GM21381 (cell line): ENCODE results near the gene DNAJC19.
"Not testable (repeated sequence)": the region's sequence is repeated elsewhere in the genome, so short reads cannot be mapped to it uniquely, and the experiment has no call there.

Source experiments
- ATAC-seq: cut with Tn5 transposase; IDR thresholded peaks from one replicate; pipeline ENCODE4 v1.9.1; 2021; ENCODE audit warnings: mild to moderate bottlenecking, moderate library complexity; ENCODE audit not compliant: unreplicated experiment

The DNAJC19 gene

DNA sequence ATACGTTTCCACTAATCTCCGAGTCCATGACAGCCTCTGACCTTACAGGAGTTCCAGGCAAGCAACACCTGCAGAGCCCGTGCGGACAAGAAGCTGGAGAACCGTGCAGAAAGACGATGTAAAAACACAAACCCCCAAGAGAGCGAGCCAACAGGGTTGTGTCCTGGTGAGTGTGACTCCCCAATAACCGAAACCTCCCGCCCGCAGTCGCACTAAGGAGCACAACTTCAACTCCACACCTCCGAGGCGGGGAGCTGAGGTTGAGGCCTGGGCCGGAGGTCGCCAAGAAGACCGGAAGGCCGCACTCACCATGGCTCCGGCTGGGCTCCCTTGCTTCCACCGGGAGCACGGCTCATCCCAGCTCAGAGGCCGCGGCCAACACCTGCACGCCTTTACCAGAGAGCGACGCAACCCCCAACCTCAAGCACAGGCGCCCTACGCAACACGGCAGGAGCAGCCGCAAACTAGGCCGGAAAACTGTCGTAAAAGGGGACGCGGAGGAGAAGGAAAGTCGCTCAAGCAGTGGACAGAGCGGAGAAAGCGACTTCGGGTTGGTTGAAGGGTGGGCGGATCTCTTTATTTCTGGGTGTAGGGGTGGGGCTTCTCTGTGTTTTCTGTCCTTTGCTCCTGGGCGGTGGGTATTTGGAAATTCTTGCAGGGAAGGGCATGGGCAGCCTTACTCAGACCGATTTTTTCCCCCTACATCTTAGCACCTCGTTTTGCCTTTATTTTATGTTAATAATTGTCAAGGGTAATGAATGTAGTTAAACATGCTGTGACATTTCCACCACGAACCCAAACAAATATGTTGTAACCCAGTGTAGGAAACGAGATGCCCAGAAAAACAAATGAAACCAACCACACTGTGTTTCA lies at the start of gene DNAJC19:
TSS of gene DNAJC19 (minus strand) at position 446 of the 873 bp plus-strand sequence. CDS start at position 312, 134 bp downstream.
- ATAC-seq, result peak; percentile 97

DNA sequence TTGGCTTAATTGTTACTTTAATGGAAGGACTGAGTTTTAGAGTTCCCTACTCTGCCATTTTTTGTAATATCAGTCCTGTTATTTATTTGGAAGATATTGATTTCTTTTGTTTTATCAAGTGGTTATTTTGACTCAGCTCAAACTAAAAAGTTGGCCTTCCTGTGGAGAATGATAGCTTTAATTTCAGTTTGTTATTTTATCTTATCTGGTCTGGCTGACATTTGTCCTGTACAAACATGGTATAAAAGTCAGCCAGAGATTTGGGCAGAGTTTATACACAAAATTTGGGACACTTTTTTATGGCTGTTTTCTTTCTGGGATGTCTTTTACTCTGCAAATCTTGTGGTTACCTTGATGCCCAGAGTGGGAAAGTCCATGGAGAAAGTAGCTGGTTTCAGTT lies 41.4 kb upstream of the DNAJC19 start:
- ATAC-seq, result no peak

DNA sequence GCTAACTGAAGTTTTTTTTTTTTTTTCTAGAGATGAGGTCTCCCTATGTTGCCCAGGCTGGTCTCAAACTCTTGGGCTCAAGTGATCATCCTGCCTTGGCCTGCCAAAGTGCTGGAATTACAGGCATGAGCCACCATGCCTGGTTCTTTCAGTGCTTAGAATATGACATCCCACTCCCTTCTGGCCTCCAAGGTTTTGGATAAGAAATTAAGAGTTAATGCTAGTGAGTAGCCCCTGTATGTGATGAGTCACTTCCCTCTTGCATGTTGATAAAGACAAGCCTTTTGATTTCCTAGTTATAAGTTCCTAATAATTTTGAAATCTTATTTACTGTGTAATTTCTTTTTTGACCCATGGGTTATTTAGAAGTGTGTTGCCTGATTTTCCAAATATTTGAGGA lies 35.7 kb upstream of the DNAJC19 start:
- ATAC-seq, result no peak

DNA sequence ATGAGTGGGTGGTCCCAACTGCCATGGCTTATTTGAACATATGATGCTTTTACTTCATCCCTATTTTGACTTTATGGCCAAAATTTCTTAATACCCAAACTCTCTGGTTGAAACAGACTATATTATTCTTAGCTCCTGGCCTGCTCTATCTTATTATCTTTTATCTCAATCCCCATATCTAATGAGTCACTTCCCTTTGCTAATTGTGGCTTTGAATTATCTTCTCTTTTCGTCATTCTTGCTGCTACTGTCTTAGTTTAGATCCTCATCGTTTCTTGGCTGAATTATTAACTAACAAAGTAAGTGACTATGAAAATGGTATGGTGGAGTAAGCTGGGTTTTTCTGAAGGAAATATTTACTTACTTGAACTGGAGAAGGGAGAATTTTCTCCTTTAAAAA lies 28.2 kb upstream of the DNAJC19 start:
- ATAC-seq, result no peak

DNA sequence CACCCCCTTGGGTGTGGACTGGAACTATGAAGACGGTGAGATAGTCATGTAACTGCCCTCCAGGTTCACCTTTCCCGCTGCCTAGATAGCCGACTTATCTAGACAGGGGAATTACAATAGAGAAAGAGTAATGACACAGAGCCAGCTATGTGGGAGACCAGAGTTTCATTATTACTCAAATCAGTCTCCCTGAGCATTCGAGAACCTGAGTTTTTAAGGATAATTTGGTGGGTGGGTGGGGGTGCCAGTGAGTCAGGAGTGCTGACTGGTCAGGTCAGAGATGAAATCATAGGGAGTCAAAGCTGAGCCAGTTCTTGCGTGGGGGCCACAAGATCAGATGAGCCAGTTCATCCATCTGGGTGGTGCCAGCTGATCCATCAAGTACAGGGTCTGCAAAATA lies 19.7 kb upstream of the DNAJC19 start:
- ATAC-seq, result no peak

DNA sequence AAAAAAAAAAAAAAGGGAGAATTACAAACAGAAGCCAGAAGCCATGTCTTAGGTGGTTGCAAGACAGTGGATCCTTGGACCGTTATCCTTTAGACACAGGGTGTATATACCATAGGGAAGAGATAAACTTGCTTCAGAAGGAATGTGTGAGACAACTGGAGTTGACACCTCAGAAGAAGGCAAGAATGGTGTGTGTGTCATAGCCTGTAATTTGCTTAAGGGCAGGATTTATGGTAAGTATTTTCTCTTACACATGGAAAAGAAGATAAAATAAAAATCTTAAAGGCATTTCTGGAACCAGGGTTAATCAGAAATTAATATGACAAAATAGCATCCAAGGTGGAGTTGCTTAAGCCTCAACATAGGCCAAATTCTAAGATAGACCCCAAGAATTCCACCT lies 19.3 kb upstream of the DNAJC19 start:
- ATAC-seq, result no peak

DNA sequence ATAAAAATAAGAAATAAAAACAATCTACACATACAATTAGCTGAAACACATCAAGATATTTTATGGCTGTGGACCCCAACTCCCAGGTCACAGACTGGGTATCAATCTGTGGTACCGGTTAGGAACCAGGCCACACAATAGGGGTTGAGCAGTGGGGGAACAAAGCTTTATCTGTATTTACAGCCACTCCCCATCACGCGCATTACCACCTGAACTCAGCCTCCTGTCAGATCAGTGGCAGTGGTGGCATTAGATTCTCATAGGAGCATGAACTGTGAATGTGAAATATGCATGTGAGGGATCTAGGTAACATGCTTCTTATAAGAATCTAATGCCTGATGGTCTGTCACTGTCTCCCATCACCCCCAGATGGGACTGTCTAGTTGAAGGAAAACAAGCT lies 17.7 kb upstream of the DNAJC19 start:
- ATAC-seq, result no peak

DNA sequence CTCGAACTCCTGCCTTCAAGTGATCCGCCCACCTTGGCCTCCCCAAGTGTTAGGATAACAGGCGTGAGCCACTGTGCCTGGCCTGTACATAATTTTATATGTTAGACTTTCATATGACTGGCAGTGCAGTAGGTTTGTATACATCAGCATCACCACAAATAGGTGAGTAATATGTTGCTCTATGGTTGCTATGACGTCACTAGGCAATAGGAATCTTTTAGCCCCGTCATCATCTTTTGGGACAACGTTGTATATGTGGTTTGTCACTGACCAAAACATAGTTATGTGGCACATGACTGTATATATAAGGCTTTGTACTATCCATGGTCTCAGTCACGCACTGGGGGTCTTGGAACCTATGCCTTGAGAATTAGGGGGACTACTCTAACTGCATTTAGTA lies 17.0 kb upstream of the DNAJC19 start:
- ATAC-seq, result no peak

DNA sequence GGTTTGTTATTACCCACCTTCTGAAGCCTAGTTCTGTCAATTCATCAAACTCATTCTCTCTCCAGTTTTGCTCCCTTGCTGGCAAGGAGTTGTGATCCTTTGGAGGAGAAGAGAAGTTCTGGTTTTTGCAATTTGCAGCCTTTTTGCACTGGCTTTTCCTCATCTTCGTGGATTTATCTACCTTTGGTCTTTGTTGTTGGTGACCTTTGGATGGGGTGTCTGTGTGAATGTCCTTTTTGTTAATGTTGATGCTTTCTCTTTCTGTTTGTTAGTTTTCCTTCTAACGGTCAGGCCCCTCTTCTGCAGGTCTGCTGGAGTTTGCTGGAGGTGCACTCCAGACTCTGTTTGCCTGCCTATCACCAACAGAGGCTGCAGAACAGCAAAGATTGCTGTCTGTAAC lies 13.9 kb upstream of the DNAJC19 start:
- ATAC-seq, result not testable (repeated sequence)

DNA sequence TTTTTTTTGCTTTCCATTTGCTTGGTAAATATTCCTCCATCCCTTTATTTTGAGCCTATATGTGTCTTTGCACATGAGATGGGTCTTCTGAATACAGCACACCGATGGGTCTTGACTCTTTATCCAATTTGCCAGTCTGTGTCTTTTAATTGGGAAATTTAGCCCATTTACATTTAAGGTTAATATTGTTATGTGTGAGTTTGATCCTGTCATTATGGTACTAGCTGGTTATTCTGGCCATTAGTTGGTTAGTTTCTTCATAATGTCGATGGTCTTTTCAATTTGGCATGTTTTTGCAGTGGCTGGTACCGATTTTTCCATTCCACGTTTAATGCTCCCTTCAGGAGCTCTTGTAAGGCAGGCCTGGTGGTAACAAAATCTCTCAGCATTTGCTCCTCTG lies 12.8 kb upstream of the DNAJC19 start:
- not testable (repeated sequence) for ATAC-seq

DNA sequence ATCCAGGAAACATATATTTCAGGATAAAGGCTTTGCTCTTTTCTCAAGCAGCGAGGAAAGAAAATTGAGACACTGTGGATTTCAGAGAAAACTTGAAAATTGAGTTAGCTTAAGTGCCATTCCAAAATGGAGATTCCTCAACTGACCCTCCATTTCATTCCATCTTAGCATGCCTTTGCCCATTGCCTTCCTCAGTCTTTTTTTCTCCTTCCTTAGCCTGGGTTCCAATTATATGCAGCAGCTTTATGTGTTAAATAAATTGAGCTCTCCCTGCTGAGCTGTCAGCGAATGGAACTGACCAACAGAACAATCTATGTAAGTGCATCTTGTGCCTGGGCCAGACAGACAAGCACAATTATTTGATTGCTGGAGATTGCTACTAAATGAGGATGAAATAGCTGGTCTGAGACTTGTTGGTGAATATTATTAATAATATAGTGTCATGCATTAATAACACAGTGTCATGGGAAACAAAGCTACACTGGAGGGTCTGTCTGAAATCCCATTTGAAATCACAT lies 6.9 kb upstream of the DNAJC19 start:
- no peak for ATAC-seq

DNA sequence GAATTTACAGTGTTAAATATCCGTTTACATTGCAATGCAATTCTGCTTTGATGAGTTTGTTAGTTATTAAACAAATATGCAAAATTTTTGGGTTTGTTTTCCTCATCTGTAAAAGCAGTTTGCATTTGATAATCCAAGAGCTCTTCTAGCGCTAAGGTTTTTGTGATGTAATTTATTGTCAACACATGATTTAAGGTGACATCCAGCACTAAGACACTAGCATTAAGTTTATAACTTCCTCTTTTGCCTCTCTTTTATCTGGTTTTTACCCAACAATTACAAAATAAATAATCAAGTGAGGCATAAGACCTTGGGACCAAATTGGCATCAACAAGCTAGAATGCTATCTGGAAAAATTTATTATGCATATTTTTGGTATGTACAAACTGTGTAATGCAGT lies 969 bp upstream of the DNAJC19 start:
- no peak for ATAC-seq

DNA sequence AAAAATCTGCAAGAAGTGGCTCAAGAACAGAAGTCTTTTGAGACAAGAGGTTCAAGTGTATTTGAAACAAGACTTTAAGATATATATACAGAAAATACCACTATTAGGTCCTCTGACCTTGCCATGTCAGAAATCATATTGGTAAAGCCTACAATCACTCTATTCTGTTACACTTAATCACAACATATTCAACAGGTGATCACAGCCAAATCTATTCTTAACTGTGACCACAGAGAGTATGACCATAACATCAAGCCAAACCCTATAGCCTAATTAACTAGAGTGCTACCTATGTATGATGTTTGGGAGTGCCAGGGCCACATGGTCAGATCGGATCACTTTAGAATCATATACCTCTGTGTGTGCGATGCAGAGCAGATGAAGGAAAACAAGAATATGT lies 2.2 kb downstream of the DNAJC19 start:
- no peak for ATAC-seq

DNA sequence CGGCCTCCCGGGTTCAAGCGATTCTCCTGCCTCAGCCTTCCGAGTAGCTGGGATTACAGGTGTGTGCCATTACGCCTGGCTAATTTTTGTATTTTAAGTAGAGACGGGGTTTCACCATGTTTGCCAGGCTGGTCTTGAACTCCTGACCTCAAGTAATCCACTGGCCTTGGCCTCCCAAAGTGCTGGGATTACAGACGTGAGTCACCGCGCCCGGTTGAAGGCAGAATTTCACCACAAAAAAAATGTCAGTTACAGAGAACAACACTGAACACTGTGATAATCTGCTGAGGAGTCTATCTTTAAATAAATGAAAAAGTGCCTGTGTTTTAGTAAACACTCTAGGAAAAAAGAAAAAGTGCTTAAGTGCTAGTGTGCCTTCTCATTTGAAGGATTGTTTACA lies 3.2 kb downstream of the DNAJC19 start:
- ATAC-seq, result not testable (repeated sequence)

DNA sequence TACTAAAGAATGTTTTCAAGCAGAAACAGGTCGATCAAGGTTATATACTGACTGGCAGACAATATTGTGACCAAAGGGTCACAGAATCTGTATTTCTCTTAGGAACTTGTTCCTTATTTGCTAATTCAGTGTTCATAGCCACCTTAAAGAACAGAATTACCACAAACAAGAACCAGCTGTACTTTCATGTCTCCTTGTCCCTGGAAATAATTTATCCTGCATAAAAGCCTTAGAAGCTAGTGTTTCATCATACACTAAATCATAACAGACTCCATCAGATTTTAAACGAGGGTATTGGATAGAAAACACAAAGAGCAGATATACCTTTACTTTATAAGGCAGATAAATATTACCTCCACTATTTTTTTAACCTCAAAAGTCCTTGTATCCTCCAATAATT lies 6.4 kb downstream of the DNAJC19 start:
- no peak for ATAC-seq

DNA sequence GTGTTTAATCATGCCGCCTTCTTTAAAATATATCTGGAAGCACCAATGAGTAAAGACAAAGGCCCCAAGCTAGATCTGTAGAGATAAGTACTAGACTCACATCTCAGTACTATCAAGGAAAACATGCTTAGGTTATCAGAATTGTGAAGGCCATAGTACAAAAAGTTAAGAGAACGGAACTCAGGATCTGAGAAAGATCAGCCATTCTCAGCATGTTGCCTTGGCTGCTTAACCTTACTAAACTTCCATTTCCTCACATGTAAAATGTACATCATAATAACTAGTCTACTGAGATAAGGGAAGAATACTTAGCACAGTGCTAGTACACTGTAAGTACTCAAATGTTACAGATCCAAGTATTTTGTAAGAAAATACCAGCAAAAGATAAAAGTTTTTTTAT lies 7.6 kb downstream of the DNAJC19 start:
- ATAC-seq, result no peak

DNA sequence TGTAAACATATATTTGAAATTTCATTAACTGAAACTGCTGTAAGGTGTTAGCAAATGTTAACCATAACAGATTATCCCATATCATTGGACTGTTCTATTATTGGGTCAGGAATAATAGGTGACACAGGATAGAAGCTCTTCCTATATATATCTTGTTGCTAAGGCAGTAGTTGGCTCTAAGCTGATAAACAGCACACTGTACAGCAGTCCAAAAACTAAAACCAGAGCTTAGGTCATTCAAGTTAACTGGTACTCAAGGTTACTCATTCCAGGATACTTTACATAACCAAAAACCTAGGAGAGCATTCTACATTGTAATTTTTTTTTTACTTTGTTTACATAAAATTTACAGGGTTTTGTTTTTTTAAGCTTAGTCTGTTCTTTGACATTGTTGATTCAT lies 8.9 kb downstream of the DNAJC19 start:
- no peak for ATAC-seq

DNA sequence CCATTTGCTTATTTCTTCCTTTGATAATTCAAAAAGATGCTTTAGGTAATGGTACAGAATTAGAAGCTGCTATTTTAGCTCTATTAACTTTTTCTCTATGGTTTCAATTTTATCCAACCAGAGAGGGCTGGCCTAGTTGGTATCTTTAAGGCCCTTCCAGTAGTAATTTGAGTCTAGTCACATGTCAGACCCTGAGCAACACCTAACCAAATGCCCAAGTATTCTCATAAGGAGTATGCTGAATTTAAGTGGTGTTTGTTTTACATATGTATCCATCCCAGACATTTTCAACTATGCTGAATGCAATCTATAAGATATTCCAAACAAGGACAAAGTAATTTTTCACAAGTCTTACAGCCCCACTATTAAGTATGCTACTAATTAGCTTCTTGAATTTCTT lies 9.6 kb downstream of the DNAJC19 start:
- ATAC-seq, result no peak

DNA sequence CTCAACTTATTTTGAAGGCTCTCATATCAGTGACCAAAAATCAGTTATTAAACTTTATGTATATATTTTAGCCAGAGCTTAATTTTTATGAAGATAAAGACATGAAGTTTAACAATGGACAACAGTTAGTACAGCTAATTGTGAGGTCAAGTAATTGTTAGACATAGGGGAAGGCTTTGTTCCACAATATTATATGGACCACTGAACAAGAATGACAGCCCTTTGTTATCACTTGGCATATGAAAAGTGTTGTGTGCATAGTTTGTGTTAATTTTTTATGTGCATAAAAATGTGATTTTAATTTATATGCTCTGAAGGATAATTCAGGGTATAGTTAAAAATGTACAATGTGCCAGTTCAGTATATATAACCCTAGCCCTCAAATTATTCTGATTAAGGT lies 12.0 kb downstream of the DNAJC19 start:
- ATAC-seq, result no peak

DNA sequence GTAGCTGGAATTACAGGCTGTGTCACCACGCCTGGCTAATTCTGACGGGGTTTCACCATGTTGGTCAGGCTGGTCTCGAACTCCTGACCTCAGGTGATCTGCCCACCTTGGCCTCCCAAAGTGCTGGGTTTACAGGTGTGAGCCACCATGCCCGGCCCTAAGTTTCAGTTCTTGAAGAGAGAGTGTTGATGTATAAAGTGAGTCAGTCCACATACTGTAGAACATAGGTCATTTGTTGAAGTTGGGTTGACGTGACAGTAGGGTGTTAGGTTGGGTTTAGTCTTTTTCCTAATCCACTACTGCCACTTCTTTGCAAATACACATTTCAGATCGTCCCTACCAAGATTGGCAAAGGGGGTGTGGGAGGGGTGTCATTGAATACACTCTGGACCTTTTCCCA lies 15.2 kb downstream of the DNAJC19 start:
- ATAC-seq, result no peak

DNA sequence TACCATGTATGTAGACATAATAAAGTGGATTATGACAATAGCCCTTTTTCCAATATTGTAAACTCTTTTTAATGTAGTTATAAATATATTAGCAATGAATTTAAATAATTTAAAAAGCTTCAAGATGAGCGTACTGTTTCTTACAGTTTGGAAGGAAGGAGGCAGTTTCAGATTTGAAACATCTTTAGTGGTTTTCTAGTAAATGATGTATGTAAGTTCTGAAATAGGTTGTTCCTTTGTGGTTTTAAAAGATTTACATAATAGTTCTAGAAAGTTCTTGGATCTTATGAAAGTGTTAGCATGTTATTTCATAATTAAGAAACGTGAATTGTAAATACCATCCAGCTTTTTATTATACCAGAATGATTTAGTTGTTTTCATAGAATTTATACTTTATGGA lies 16.0 kb downstream of the DNAJC19 start:
- peak; percentile 62 for ATAC-seq

DNA sequence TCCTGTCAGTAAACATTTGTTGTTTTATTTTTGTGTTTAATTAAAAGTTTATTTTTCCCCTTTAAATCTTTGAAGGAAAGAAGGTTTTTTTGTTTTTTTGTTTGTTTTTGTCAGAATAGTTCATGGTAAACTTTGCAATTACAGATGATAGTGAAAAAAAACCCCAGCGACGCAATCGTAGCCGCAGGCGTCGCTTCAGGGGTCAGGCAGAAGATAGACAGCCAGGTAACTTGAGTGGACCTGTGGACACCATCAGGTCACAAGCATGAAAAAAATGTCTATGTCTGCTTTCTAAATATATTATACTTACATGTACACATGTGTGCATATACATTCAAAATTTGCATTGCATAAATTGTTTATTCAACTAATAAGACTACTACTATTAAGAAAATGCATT lies 18.6 kb downstream of the DNAJC19 start:
- no peak for ATAC-seq

DNA sequence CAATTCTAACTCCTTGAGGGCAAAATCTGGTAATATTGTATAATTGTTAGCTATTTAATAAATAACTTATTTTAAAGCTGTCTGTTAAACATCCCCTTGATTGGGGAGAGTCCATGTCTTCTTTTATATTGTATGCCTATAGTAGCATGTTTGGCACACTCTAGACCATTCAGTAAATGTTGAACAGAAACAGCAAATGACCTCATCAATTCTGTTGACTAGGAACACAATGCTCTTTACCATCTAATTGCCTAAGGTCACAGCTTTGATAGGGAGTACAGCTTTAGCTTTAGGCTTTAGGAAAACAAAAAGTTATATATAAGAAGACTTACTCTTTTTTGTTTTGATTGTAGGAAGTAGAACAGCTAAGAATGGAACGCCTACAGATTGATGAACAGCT lies 27.0 kb downstream of the DNAJC19 start:
- no peak for ATAC-seq
